GM12872 (cell line): ENCODE data around the gene SLC35F3.

Experiments
- TF ChIP-seq, protein P1 (sequence below): IDR thresholded peaks from 3 replicates; pipeline ENCODE4 v1.5.1; 2011; ENCODE audit warnings: low read depth, mild to moderate bottlenecking, low read length, moderate library complexity; ENCODE audit not compliant: insufficient read depth

Gene SLC35F3

DNA sequence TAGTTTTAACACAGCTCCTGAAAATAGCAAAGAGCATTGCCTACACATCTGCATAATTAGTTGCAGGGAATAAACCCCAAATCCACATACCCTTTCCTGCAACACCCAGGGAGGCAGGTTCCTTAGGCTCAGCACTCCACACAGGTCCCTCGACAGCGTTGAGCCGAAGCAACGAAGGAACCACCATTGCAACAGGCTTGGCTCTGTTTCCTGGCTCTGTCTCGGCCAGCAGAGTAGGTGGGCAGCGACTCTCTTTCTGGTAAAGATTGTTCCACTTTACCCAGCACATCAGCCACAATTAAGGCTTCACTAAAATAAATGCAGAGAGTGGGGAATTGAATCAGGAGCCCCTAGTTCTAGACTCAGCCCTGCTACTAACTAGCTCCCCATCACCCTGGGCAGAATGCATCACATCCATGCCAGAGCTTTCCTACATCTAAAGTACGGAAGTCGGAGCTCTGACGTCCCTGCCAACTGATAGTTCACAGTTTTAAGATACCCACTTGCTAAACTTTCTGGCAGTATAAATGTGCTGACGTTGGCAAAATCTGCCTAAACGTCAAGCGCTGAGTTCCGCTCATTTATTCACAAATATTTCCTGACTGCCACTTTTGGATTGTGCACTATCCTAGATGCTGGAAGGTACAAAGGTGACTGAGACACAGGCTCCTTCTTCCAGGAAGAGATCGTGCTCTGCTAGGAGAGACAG lies 389.8 kb downstream of the SLC35F3 start:
- TF ChIP-seq, protein P1, sequence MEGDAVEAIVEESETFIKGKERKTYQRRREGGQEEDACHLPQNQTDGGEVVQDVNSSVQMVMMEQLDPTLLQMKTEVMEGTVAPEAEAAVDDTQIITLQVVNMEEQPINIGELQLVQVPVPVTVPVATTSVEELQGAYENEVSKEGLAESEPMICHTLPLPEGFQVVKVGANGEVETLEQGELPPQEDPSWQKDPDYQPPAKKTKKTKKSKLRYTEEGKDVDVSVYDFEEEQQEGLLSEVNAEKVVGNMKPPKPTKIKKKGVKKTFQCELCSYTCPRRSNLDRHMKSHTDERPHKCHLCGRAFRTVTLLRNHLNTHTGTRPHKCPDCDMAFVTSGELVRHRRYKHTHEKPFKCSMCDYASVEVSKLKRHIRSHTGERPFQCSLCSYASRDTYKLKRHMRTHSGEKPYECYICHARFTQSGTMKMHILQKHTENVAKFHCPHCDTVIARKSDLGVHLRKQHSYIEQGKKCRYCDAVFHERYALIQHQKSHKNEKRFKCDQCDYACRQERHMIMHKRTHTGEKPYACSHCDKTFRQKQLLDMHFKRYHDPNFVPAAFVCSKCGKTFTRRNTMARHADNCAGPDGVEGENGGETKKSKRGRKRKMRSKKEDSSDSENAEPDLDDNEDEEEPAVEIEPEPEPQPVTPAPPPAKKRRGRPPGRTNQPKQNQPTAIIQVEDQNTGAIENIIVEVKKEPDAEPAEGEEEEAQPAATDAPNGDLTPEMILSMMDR = no peak

DNA sequence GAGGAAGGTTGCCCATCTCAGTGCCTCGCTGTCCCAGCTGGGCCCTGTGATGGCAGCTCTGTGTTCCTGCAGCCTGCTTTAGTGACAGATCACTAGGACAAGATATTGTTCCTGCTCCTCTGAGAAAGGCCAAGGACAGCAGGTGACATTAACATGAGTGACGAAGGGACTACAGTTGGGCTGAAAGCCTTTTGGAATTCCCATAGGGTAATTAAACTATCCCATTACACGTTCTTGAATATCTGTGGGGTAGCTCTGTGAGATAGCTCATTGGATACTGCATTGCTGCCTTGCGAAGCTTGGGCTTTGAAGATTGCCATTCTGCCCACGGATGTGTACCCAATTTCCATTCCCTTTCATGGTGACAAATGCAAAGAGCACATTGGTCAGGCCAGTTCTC lies 390.6 kb downstream of the SLC35F3 start:
- TF ChIP-seq, protein P1 = no peak

DNA sequence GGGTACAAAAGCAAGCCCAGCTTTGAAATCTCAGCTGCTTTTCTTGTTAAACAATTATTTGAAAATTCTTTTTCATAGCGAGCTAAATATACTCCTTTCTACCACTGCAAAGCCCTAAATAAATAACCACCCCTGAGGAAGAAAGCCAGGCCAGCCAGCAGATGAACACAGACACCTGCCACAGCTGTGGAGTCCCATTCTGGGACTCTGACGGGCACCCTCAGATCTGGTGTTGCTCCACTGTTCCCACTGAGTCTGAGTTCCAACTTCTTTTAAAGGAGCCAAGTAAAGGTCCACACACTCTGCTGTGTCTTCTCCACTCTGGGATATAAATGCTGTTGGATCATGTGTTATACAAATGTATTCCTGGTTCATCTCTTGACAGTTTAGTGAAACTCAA lies 391.1 kb downstream of the SLC35F3 start:
- TF ChIP-seq, protein P1 = no peak

DNA sequence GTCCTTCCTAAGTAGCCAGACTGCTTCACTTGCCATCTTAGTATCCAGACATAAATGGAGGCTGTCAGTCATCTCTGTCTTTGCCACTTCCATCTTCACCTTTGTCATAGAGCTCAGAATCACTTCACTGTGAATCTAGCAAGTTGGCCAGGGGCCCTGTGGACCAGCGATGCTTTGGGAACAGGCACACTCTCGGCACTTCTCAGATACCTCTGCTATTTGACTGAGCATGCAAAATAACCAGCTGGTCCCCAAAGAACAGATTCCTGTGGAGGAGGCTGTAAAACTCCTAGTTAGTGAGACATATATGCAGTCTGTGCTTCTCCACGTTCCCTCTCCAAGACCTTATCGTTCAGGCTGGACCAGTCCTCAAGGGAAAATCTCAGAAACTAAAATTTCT lies 392.0 kb downstream of the SLC35F3 start:
- TF ChIP-seq, protein P1 = no peak

DNA sequence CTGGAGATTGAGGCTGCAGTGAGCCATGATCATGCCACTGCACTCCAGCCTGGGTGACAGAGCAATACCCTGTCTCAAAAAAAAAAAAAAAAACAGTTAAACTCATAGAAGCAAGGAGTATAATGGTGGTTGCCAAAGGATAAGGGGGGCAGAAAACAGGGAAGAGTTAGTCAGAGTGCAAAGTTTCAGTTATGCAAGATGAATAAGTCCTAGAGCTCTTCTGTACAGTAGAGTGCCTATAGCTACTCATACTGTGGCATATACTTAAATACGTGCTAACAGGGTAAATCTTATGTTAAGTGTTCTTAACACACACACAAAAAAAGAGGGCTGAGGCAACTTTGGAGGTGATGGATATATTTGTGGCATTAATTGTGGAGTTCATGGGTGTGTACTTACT lies 393.2 kb downstream of the SLC35F3 start:
- TF ChIP-seq, protein P1 = no peak

DNA sequence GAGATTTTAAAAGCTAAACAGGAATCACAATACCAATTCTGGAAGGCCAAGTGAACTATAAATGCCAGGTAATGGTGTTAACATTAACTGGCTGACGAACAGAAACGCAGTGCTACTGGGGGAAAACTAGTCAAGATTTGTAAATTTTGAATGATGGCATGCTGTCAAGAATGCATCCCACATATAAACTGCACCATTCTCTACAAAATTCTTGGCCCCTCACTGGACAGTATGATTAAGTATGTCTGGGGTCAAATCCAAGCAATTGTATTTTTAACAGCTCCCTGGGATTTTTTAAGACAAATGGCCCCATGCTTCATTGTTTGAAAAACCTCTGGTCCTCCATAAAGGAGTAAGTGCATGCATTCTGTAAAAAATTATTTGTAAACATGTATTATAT lies 395.6 kb downstream of the SLC35F3 start:
- TF ChIP-seq, protein P1 = no peak

DNA sequence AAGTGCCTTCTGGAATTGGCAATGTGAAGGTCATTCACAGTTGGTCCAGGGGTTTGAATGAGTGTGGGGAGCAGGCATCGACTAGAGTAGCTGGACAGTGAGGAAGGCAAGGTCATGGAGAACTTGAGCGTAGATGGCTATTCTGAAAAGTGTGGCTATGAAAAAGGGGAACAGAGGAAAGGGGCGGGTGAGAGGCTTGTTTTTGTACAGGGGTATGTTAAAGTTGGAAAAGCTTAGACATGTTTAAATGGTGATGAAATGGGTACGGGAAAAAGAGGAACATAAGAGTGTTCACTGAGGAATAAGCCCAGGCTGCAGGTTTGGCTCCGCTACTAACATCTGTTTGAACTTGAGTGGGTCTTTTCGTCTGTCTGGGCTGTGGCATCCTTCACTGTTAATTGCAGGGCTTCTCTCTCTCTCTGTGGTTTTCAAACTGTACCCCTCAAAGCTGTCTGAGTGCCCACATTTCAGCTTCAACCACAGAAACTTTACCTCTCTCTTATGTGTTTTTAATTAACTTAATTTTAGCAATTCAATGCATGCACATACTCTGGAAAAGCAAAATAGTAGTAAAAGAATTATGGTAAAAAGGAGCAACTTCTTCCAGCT lies 398.0 kb downstream of the SLC35F3 start:
- TF ChIP-seq, protein P1 = no peak
